Left renal pelvis (tissue), 4 donors: ENCODE measurements around the gene PRDX3. TPM values are rescaled to one million over a fixed set of nuclear protein-coding genes. Genes with fewer than 3 reads are reported as not detected.
"Not testable (repeated sequence)": the region's sequence is repeated elsewhere in the genome, so short reads cannot be mapped to it uniquely, and the experiment has no call there.

Experiments used
- DNase-seq, 4 donors: peaks; one replicate each; pipeline ENCODE4 v3.0.0-alpha.2; 2013; ENCODE audit warnings: low read depth in 4 of 4, low spot score in 3 of 4
- polyA plus RNA-seq, 4 donors: library from polyadenylated mRNA; unstranded; fragments of 120-200 nt; gene quantifications; one replicate each; pipeline ENCODE4 v1.2.1, GENCODE V29; 2013; ENCODE audit not compliant: insufficient read length in 4 of 4

Gene PRDX3
- polyA plus RNA-seq, 4 donors, result 166 to 290 (median 276) TPM

GRCh38 chr10:119206603-119207365, 28.2 kb upstream of the PRDX3 start:
- peak in 1 of 4 donors; percentile 56 for DNase-seq

GRCh38 chr10:119205894-119206602, 27.4 kb upstream of the PRDX3 start:
- DNase-seq, result no peak

GRCh38 chr10:119203006-119203405, 24.4 kb upstream of the PRDX3 start:
- DNase-seq, result no peak

- DNase-seq, result no peak
Measured at GRCh38 chr10:119201233-119201632, 22.6 kb upstream of the PRDX3 start.

GRCh38 chr10:119199231-119199992, 20.8 kb upstream of the PRDX3 start:
- peak in 1 of 4 donors; percentile 54 for DNase-seq

- DNase-seq, result no peak
Measured at GRCh38 chr10:119198438-119198837, 19.8 kb upstream of the PRDX3 start.

- DNase-seq, result no peak
Measured at GRCh38 chr10:119197921-119198320, 19.3 kb upstream of the PRDX3 start.

- DNase-seq, result no peak
Measured at GRCh38 chr10:119191881-119192280, 13.3 kb upstream of the PRDX3 start.

GRCh38 chr10:119190954-119191785, 12.6 kb upstream of the PRDX3 start:
- DNase-seq, result no peak

GRCh38 chr10:119190353-119190752, 11.7 kb upstream of the PRDX3 start:
- DNase-seq, result no peak

- DNase-seq, result no peak
Measured at GRCh38 chr10:119189811-119190282, 11.2 kb upstream of the PRDX3 start.

GRCh38 chr10:119183664-119184412, 5.2 kb upstream of the PRDX3 start:
- no peak for DNase-seq

GRCh38 chr10:119180850-119181400, 2.3 kb upstream of the PRDX3 start:
- DNase-seq, result not testable (repeated sequence)

- DNase-seq, result peak in 1 of 4 donors; percentile 14
Measured at GRCh38 chr10:119177708-119178371, 772 bp downstream of the PRDX3 start.

GRCh38 chr10:119176166-119176565, 2.4 kb downstream of the PRDX3 start:
- no peak for DNase-seq

GRCh38 chr10:119174109-119174508, 4.5 kb downstream of the PRDX3 start:
- DNase-seq, result no peak

- no peak for DNase-seq
Measured at GRCh38 chr10:119167041-119167440, 11.6 kb downstream of the PRDX3 start.

GRCh38 chr10:119166564-119166963, 12.0 kb downstream of the PRDX3 start:
- no peak for DNase-seq

- no peak for DNase-seq
Measured at GRCh38 chr10:119166118-119166500, 12.5 kb downstream of the PRDX3 start.
